ENCODE measurements around the gene ULK2.
"Not testable (repeated sequence)": the region's sequence is repeated elsewhere in the genome, so short reads cannot be mapped to it uniquely, and the experiment has no call there.

Gene ULK2

DNA sequence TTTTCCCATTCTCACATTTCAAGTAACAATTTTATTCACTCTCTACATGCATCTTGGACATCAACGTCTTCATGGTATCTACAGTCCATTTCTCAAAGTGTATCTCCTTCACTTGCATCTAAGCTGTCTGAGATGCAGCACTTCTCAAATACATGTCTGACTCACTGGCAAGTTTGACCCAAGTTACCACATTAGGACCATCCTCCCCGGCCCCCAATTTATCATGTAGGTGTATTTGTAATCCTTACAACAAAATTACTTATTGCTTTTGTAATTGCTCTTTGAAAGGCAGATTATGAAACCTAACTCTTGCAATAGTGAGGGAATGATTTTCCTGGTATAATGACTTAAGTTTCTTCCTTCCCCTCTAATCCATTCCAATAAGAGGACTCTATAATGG lies 28.9 kb upstream of the ULK2 start:
- peak overlapping the region in 1 of 2 donors; percentile 0 for H3K4me3 ChIP-seq (ENCODE audit: low read length in 2 of 2)
- H3K4me1 ChIP-seq (ENCODE audit: control insufficient read depth, insufficient read depth, low read length) = peaks cover 5% of the 10 kb centered on the region
- no peaks in the 10 kb centered on the region for H3K27me3 ChIP-seq (ENCODE audit: control insufficient read depth in 1 of 2, insufficient read depth in 2 of 2, low read length in 2 of 2)
- H3K36me3 ChIP-seq (ENCODE audit: control insufficient read depth in 2 of 2, insufficient read depth in 2 of 2, low read length in 2 of 2) = peaks cover 3 to 7% of the 10 kb centered on the region in 2 donors
- H3K9ac ChIP-seq (ENCODE audit: low read length in 2 of 2) = no peak overlapping the region
- H3K9me3 ChIP-seq (ENCODE audit: control insufficient read depth in 2 of 2, low read length in 2 of 2) = no peaks in the 10 kb centered on the region
- H3K27ac ChIP-seq (ENCODE audit: low read length) = no peak overlapping the region

DNA sequence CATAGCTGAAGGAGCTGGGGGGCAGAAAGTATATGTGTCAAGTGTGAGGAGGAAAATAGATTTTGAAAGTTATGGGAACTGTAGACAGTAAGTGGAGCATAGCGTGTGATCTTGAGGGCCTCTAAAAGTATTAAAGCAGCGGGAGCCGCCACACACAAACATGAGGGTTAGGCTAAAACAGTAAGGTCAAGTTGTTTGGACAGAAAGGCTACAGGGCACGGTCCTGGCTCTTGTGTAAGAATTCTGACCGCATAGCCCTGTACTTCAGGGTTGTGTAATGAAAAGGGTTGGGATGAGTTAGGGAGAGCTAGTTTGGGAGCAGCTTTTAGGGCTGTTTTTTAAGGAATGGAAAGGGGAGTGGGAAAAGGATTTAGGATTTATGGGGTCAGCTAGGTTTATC lies 22.8 kb upstream of the ULK2 start:
- H3K36me3 ChIP-seq (ENCODE audit: control insufficient read depth in 2 of 2, insufficient read depth in 2 of 2, low read length in 2 of 2); H3K4me1 ChIP-seq (ENCODE audit: control insufficient read depth, insufficient read depth, low read length); H3K27me3 ChIP-seq (ENCODE audit: control insufficient read depth in 1 of 2, insufficient read depth in 2 of 2, low read length in 2 of 2); H3K27ac ChIP-seq (ENCODE audit: low read length); H3K9ac ChIP-seq (ENCODE audit: low read length in 2 of 2); H3K9me3 ChIP-seq (ENCODE audit: control insufficient read depth in 2 of 2, low read length in 2 of 2); H3K4me3 ChIP-seq (ENCODE audit: low read length in 2 of 2): not testable (repeated sequence)

DNA sequence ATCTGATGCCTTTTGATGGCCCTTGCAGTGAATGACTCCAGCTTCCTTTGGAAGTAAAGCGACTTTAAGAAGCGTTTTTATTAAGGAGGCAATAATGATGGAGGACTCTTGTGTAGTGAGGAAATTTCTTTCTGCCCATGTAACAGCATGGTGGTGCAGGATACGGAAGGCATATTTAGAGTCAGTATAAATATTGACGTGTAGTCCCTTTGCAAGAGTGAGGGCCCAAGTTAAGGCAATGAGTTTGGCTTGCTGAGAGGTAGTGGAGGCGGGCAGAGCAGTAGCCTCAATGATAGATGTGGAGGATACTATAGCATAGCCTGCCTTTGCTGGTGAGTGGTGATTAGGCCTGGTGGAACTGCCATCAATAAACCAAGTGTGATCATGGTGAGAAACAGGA lies 22.3 kb upstream of the ULK2 start:
- H3K36me3 ChIP-seq (ENCODE audit: control insufficient read depth in 2 of 2, insufficient read depth in 2 of 2, low read length in 2 of 2); H3K27me3 ChIP-seq (ENCODE audit: control insufficient read depth in 1 of 2, insufficient read depth in 2 of 2, low read length in 2 of 2); H3K27ac ChIP-seq (ENCODE audit: low read length); H3K4me3 ChIP-seq (ENCODE audit: low read length in 2 of 2); H3K9ac ChIP-seq (ENCODE audit: low read length in 2 of 2); H3K9me3 ChIP-seq (ENCODE audit: control insufficient read depth in 2 of 2, low read length in 2 of 2); H3K4me1 ChIP-seq (ENCODE audit: control insufficient read depth, insufficient read depth, low read length): not testable (repeated sequence)

DNA sequence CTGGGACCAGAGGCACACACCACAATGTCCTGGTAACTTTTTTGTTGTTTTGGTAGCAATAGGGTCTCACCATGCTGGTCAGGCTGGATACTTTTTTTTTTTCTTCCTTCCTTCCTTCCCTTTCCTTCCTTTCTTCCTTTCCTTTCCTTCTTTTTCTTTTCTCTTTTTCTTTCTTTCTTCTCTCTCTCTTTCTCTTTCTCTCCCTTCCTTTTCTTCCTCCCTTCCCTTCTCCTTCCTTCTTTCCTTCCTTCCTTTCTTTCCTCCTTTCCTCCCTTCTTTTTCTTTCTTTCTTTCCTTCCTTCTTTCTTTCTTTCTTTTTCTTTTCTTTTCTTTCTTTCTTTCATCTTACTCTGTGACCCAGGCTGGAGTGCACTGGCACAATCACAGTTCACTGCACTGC lies 18.4 kb upstream of the ULK2 start:
- Histone ChIP-seq H3K36me3 (ENCODE audit: control insufficient read depth in 2 of 2, insufficient read depth in 2 of 2, low read length in 2 of 2) (no peaks in the 10 kb centered on the region), H3K4me3 (ENCODE audit: low read length in 2 of 2) (no peak overlapping the region), H3K9me3 (ENCODE audit: control insufficient read depth in 2 of 2, low read length in 2 of 2) (no peaks in the 10 kb centered on the region), H3K27me3 (ENCODE audit: control insufficient read depth in 1 of 2, insufficient read depth in 2 of 2, low read length in 2 of 2) (no peaks in the 10 kb centered on the region), H3K9ac (ENCODE audit: low read length in 2 of 2) (no peak overlapping the region), H3K27ac (ENCODE audit: low read length) (no peak overlapping the region), H3K4me1 (ENCODE audit: control insufficient read depth, insufficient read depth, low read length) (peaks cover 2% of the 10 kb centered on the region)

DNA sequence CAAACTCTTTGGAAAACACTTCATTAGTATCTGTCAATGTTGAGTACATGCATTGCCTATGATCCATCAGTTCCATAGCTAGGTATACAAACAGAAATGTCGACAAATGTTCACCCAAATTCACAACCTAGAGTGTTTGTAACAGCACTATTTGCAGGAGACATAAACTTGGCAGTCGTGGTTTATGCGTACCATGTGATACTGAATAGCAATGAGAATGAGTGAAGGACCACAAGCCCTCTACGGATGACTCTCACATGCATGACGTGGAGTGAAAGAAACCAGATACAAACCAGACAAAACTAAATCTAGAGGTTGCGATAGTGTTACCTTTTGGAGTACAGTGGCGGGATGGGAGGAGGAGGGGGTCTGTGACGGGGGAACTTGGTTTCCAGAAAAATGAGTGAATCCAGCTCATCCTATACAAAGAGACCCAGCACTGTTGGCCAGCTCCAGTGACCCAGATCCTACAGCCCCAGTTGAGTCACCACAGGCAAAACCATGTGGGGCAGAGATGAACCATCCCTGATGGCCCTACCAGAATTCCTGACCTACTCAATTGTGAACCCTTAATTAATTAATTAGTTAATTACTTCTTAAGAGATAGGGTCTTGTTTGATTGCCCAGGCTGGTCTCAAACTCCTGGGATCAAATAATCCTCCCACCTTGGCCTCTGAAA lies 15.9 kb upstream of the ULK2 start:
- Histone ChIP-seq H3K4me3 (ENCODE audit: low read length in 2 of 2) (no peak overlapping the region), H3K27ac (ENCODE audit: low read length) (no peak overlapping the region), H3K9me3 (ENCODE audit: control insufficient read depth in 2 of 2, low read length in 2 of 2) (no peaks in the 10 kb centered on the region), H3K4me1 (ENCODE audit: control insufficient read depth, insufficient read depth, low read length) (peaks cover 2% of the 10 kb centered on the region), H3K9ac (ENCODE audit: low read length in 2 of 2) (no peak overlapping the region), H3K27me3 (ENCODE audit: control insufficient read depth in 1 of 2, insufficient read depth in 2 of 2, low read length in 2 of 2) (peaks cover 0 to 1% of the 10 kb centered on the region in 2 donors), H3K36me3 (ENCODE audit: control insufficient read depth in 2 of 2, insufficient read depth in 2 of 2, low read length in 2 of 2) (no peaks in the 10 kb centered on the region)

DNA sequence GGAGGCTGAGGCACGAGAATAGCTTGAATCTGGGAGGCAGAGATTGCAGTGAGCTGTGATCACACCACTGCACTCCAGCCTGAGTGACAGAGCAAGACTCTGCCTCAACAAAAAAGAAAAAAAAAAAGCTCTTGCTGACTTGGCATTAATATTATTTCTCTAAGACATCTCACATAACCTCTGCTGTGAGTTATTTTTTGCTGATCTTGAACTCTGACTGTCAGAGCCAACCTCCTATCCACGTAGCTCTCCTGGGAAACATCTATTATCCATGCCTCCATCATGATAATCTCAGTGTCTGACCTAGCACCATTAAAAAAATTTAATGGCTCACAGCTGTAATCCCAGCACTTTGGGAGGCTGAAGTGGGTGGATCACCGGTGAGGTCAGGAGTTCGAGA lies 12.7 kb upstream of the ULK2 start:
- H3K4me1 ChIP-seq (ENCODE audit: control insufficient read depth, insufficient read depth, low read length) = peaks cover 2% of the 10 kb centered on the region
- no peak overlapping the region for H3K4me3 ChIP-seq (ENCODE audit: low read length in 2 of 2)
- H3K36me3 ChIP-seq (ENCODE audit: control insufficient read depth in 2 of 2, insufficient read depth in 2 of 2, low read length in 2 of 2) = no peaks in the 10 kb centered on the region
- no peak overlapping the region for H3K9ac ChIP-seq (ENCODE audit: low read length in 2 of 2)
- H3K9me3 ChIP-seq (ENCODE audit: control insufficient read depth in 2 of 2, low read length in 2 of 2) = no peaks in the 10 kb centered on the region
- H3K27ac ChIP-seq (ENCODE audit: low read length) = no peak overlapping the region
- peaks cover 0 to 2% of the 10 kb centered on the region in 2 donors for H3K27me3 ChIP-seq (ENCODE audit: control insufficient read depth in 1 of 2, insufficient read depth in 2 of 2, low read length in 2 of 2)

DNA sequence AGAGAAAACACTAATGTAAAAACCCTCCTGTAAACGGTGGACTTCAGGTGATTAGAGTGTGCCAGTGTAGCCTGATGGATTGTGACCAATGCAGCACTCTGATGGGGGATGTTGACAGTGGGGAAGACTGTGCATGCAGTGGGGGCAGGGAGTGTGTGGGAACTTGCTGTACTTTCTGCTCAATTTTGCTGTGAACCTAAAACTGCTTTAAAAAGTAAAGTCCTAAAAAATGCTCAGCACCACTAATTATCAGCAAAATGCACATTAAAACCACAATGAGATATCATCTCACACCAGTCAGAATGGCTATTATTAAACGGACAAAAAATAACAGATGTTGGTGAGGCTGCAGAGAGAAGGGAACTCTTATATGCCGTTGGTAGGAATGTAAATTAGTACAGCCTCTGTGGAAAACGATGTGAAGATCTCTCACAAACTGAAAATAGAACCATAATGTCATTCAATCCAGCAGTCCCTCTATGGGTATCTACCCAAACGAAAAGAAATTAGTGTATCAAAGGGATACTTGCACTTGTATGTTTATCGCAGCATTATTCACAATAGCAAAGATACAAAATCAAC lies 9.7 kb upstream of the ULK2 start:
- no peak overlapping the region for H3K9ac ChIP-seq (ENCODE audit: low read length in 2 of 2)
- H3K27me3 ChIP-seq (ENCODE audit: control insufficient read depth in 1 of 2, insufficient read depth in 2 of 2, low read length in 2 of 2) = peaks cover 0 to 2% of the 10 kb centered on the region in 2 donors
- no peak overlapping the region for H3K27ac ChIP-seq (ENCODE audit: low read length)
- no peak overlapping the region for H3K4me3 ChIP-seq (ENCODE audit: low read length in 2 of 2)
- H3K9me3 ChIP-seq (ENCODE audit: control insufficient read depth in 2 of 2, low read length in 2 of 2) = no peaks in the 10 kb centered on the region
- H3K36me3 ChIP-seq (ENCODE audit: control insufficient read depth in 2 of 2, insufficient read depth in 2 of 2, low read length in 2 of 2) = no peaks in the 10 kb centered on the region
- H3K4me1 ChIP-seq (ENCODE audit: control insufficient read depth, insufficient read depth, low read length) = no peaks in the 10 kb centered on the region

DNA sequence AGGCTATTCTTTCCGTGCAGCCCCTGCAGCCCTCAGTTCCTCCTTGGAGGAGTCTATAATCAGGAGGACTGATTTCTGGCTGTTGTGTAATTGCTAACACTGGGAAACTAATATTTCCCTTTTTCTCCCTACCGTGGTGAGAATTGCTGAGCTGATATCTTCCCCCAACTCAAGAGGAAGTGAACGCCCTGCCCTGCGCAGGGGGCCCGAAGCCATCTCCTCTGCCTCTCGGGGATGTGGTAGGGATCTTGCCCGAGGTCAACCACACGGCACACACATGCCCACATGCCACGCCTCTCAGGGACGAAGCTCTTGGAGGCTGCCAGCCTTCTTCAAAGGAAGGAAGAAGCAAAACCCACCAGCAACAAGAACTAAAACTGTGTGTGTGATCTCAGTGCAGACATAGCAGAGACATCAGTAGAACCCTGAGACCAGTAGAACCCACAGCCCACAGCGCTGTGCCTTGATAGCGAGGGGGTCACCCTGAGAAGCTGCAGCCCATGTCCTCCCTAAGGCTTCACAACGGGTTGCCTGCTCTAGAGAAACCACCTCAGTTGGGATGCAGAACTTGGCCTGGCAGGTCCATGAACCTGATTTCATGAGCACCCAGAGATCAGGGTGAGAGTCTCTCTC lies 8.9 kb upstream of the ULK2 start:
- Histone ChIP-seq H3K27me3 (ENCODE audit: control insufficient read depth in 1 of 2, insufficient read depth in 2 of 2, low read length in 2 of 2) (peaks cover 0 to 2% of the 10 kb centered on the region in 2 donors), H3K36me3 (ENCODE audit: control insufficient read depth in 2 of 2, insufficient read depth in 2 of 2, low read length in 2 of 2) (no peaks in the 10 kb centered on the region), H3K27ac (ENCODE audit: low read length) (no peak overlapping the region), H3K9me3 (ENCODE audit: control insufficient read depth in 2 of 2, low read length in 2 of 2) (no peaks in the 10 kb centered on the region), H3K9ac (ENCODE audit: low read length in 2 of 2) (no peak overlapping the region), H3K4me1 (ENCODE audit: control insufficient read depth, insufficient read depth, low read length) (no peaks in the 10 kb centered on the region), H3K4me3 (ENCODE audit: low read length in 2 of 2) (no peak overlapping the region)

DNA sequence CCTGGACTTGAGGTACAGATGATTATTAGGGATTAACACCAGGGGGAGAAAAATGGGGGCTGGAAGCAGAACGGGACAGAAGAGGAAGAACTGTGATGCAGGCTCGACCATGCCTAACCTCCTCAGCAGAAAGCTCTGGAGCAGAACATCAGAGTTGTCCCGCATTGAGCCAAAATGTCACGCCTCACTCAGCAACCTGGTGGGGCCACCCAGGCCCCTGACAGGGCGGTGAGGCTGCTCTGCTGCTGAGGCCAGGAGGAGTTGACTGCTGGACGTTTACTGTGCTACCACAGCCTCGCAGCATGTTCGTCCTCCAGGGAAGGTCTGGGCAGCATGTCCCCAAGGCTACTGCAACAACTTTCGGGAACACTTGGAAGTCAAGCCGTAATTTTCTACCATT lies 6.5 kb upstream of the ULK2 start:
- Histone ChIP-seq H3K9me3 (ENCODE audit: control insufficient read depth in 2 of 2, low read length in 2 of 2) (no peaks in the 10 kb centered on the region), H3K4me3 (ENCODE audit: low read length in 2 of 2) (no peak overlapping the region), H3K27ac (ENCODE audit: low read length) (no peak overlapping the region), H3K36me3 (ENCODE audit: control insufficient read depth in 2 of 2, insufficient read depth in 2 of 2, low read length in 2 of 2) (no peaks in the 10 kb centered on the region), H3K4me1 (ENCODE audit: control insufficient read depth, insufficient read depth, low read length) (no peaks in the 10 kb centered on the region), H3K27me3 (ENCODE audit: control insufficient read depth in 1 of 2, insufficient read depth in 2 of 2, low read length in 2 of 2) (peaks cover 0 to 2% of the 10 kb centered on the region in 2 donors), H3K9ac (ENCODE audit: low read length in 2 of 2) (no peak overlapping the region)

DNA sequence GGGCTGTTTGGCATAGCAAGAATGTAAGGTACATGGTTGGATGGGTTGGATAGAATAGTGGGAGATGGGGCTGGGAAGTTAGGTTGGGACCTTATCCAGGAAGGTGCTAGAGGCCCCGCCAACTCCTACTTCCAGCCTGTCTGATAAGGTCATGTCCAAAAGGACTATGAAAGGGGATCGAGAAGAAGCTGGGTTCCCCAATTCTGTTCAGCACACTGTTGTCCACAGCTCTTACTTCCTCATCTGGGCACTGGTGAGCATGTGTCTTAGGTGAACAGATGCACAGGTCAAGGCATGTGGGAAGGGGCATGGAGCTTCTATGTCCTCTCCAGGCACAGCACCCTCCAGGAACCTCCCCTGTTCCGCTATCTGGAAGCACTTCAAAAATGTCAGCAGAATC lies 5.6 kb upstream of the ULK2 start:
- no peaks in the 10 kb centered on the region for H3K36me3 ChIP-seq (ENCODE audit: control insufficient read depth in 2 of 2, insufficient read depth in 2 of 2, low read length in 2 of 2)
- no peaks in the 10 kb centered on the region for H3K27me3 ChIP-seq (ENCODE audit: control insufficient read depth in 1 of 2, insufficient read depth in 2 of 2, low read length in 2 of 2)
- H3K9ac ChIP-seq (ENCODE audit: low read length in 2 of 2) = no peak overlapping the region
- no peak overlapping the region for H3K4me3 ChIP-seq (ENCODE audit: low read length in 2 of 2)
- no peaks in the 10 kb centered on the region for H3K4me1 ChIP-seq (ENCODE audit: control insufficient read depth, insufficient read depth, low read length)
- no peak overlapping the region for H3K27ac ChIP-seq (ENCODE audit: low read length)
- no peaks in the 10 kb centered on the region for H3K9me3 ChIP-seq (ENCODE audit: control insufficient read depth in 2 of 2, low read length in 2 of 2)

DNA sequence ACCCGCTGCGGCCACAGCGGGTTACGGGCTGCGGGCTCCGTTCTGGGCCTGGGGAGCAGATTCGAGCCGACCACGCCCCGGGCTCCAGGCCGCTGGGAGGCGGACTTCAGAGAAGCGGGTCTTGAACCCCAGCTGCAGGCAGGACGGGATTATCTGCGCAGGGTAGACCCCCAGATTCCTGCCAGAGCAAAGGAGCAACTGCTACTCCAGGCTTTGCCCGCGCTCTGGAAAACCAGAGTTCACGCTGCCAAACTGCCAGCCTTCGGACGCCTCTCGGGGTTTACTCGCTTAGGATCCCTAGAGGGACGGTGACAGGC lies 301 bp upstream of the ULK2 start:
- Histone ChIP-seq H3K27ac (ENCODE audit: low read length) (no peak overlapping the region), H3K36me3 (ENCODE audit: control insufficient read depth in 2 of 2, insufficient read depth in 2 of 2, low read length in 2 of 2) (no peaks in the 10 kb centered on the region), H3K9me3 (ENCODE audit: control insufficient read depth in 2 of 2, low read length in 2 of 2) (no peaks in the 10 kb centered on the region), H3K9ac (ENCODE audit: low read length in 2 of 2) (peak overlapping the region; percentile 73 to 80), H3K4me3 (ENCODE audit: low read length in 2 of 2) (peak overlapping the region; percentile 56 to 86), H3K27me3 (ENCODE audit: control insufficient read depth in 1 of 2, insufficient read depth in 2 of 2, low read length in 2 of 2) (no peaks in the 10 kb centered on the region), H3K4me1 (ENCODE audit: control insufficient read depth, insufficient read depth, low read length) (peaks cover 10% of the 10 kb centered on the region)

All from stomach smooth muscle (tissue), 2 donors.